Astrocyte of the spinal cord (primary cell): Measurements from ENCODE around the gene BCL7C.

Experiments used
- DNase-seq: peaks from one replicate; pipeline ENCODE4 v3.0.0; 2011; ENCODE audit warnings: low read depth, low spot score
- H3K4me3 ChIP-seq: 2 replicates; pipeline ENCODE4 v1.5.1; 2011; ENCODE audit warnings: low read depth, mild to moderate bottlenecking, low read length, moderate library complexity
- CTCF ChIP-seq: IDR thresholded peaks from 2 replicates; pipeline ENCODE4 v1.5.1; 2012; ENCODE audit warnings: low read depth, mild to moderate bottlenecking, low read length, inconsistent platforms
- in situ Hi-C: cut with HindIII; loops from 2 replicates; pipeline ENCODE4 v1.10.0; 2017; ENCODE audit warnings: low sequenced_read_pairs

The BCL7C gene

GRCh38 chr16:30922420-30922959 is 28.6 kb upstream of the BCL7C start:
- peak; percentile 100 for DNase-seq
- peak overlapping the region; percentile 94 for H3K4me3 ChIP-seq
- TF ChIP-seq CTCF = no peak
- in situ Hi-C loops = no loop called here

DNA sequence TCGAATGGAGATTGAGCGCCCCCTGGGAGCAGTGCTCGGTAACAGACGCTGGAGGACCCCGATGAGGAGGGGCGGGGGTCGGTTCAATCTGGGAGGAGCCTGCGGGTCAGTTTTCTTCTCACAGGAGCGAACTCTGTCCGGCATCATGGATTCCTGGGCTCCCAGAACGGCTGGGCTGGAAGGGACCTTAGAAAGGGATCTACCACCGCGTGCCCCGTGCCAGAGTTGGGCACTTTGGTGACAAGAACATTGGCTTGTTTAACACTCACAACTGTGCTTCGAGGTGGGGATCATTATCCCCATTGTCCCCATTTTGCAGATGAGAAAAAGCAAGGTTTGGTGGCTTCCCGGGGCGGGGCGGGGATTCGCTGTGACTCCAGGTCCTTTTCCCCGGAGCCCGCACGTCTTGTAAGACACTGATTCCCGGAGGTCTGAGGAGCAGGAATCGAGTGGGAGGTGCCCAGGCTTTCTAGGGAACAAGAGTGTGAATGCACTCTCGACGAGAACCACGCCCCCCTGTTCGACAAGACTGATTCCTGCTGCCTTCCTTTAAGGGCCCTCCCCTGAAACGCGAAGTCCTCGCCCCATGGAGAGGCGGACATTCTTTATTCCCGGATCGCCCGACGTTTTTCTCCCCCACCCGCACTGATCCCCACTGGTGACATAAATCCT is 28.0 kb upstream of the BCL7C start:
- peak; percentile 90 for DNase-seq
- peak overlapping the region; percentile 63 for H3K4me3 ChIP-seq
- in situ Hi-C loops = no loop called here
- TF ChIP-seq CTCF = peak; percentile 94

DNA sequence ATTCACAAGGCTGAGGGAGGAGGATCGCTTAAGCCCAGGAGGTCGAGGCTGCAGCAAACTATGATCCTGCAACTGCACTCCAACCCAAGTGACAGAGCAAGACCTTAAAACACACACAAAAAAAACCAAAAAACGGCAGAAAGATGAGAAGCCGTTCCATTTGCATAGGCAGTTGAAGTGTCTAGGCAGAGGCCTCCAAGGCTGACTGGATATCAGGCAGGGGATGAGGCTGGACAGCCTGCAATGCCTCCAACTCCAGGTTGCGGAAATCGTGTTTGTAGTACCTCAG is 27.5 kb upstream of the BCL7C start:
- no peak for TF ChIP-seq CTCF
- peak overlapping the region; percentile 63 for H3K4me3 ChIP-seq
- in situ Hi-C loops = no loop called here
- no peak for DNase-seq

GRCh38 chr16:30920891-30921290 is 27.0 kb upstream of the BCL7C start:
- no peak for TF ChIP-seq CTCF
- no peak overlapping the region for H3K4me3 ChIP-seq

DNA sequence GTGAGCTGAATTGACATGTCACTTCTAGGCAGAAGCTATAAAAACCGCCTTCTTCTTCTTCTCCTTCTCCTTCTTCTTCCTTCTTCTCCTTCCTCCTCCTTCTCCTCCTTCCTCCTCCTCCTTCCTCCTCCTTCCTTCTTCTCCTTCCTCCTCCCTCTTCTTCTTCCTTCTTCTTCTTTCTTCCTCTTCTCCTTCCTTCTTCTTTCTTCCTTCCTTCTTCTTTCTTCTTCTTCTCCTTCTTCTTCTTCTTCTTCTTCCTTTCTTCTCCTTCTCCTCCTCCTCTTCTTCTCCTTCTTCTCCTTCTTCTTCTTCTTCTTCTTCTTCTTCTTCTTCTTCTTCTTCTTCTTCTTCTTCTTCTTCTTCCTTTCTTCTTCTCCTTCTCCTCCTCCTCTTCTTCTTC is 24.7 kb upstream of the BCL7C start:
- DNase-seq = no peak
- TF ChIP-seq CTCF = no peak
- H3K4me3 ChIP-seq = no peak overlapping the region
- in situ Hi-C loops = no loop called here

More at GRCh38 chr16:30920891-30921290, 27.0 kb upstream of the BCL7C start:
- in situ Hi-C loops = no loop called here
- DNase-seq = no peak

- no peak for DNase-seq
- TF ChIP-seq CTCF = no peak
- no peak overlapping the region for H3K4me3 ChIP-seq
- in situ Hi-C loops = no loop called here
Measured at GRCh38 chr16:30914830-30915229, 21.0 kb upstream of the BCL7C start.
